H1 (cell line): ENCODE results near the gene CBLC. TPM values are rescaled to one million over a fixed set of nuclear protein-coding genes. Genes with fewer than 3 reads are reported as not detected.

Experiments
- CTCF ChIA-PET: fragments of 300-600 bp; sonication (Branson Sonifier 250); formaldehyde crosslinking; loops from one replicate; lab custom pipeline; 2021; ENCODE audit not compliant: partially characterized antibody; lab: Charles Lee
- POLR2A ChIA-PET: fragments of 300-600 bp; sonication (Branson Sonifier 250); formaldehyde crosslinking; loops from one replicate; lab custom pipeline; 2021; ENCODE audit warnings: inconsistent platforms; ENCODE audit not compliant: partially characterized antibody; lab: Charles Lee
- DNase-seq, 2 experiments: peaks; one replicate each; pipeline versions ENCODE4 v3.0.0 to v3.0.0-alpha.2; 2010 to 2022; ENCODE audit warnings: low spot score in 2 of 2, low read depth in 1 of 2, mixed read lengths in 1 of 2
- FAIRE-seq: peaks from 2 replicates; lab custom pipeline; 2011; peaks lifted over from hg19 to GRCh38; lab: Jason Lieb, UNC
- H2AFZ ChIP-seq: 2 replicates; pipeline ENCODE4 v1.8.1; 2012; ENCODE audit warnings: low read length, inconsistent platforms
- H2AK5ac ChIP-seq: 2 replicates; pipeline ENCODE4 v1.6.1; 2013; ENCODE audit warnings: low read depth, low read length
- H2BK120ac ChIP-seq: replicated peaks from 2 replicates; pipeline ENCODE3; 2013; ENCODE audit warnings: low read depth, low read length, inconsistent platforms
- H2BK12ac ChIP-seq: 2 replicates; pipeline ENCODE4 v1.6.1; 2013; ENCODE audit warnings: low read depth, low read length
- H2BK15ac ChIP-seq: 2 replicates; pipeline ENCODE4 v1.6.1; 2013; ENCODE audit warnings: low read length
- H2BK20ac ChIP-seq: 2 replicates; pipeline ENCODE4 v1.6.1; 2013; ENCODE audit warnings: low read length
- H2BK5ac ChIP-seq: 2 replicates; pipeline ENCODE4 v1.6.1; 2013; ENCODE audit warnings: low read depth, low read length
- H3K14ac ChIP-seq: 2 replicates; pipeline ENCODE4 v1.6.1; 2013; ENCODE audit warnings: inconsistent platforms; ENCODE audit not compliant: insufficient read length
- H3K18ac ChIP-seq: 2 replicates; pipeline ENCODE4 v1.6.1; 2013; ENCODE audit warnings: low read length; ENCODE audit errors: extremely low read depth
- H3K23ac ChIP-seq: 2 replicates; pipeline ENCODE4 v1.6.1; 2013; ENCODE audit warnings: inconsistent platforms; ENCODE audit not compliant: insufficient read length
- H3K23me2 ChIP-seq: 2 replicates; pipeline ENCODE4 v1.6.1; 2013; ENCODE audit warnings: low read depth, low read length
- H3K27ac ChIP-seq: 2 replicates; pipeline ENCODE4 v1.6.1; 2011; ENCODE audit warnings: low read depth, low read length, inconsistent platforms
- H3K27me3 ChIP-seq, 4 experiments: replicated peaks in 1 of 4; 1 replicate in 1 of 4; 2 replicates in 3 of 4; pipeline versions ENCODE4 v1.6.1 to v1.8.1; 2011 to 2013; ENCODE audit warnings: low read length in 3 of 4, mild to moderate bottlenecking in 3 of 4, inconsistent platforms in 2 of 4, mixed read lengths in 2 of 4, moderate library complexity in 1 of 4; ENCODE audit not compliant: control insufficient read depth in 3 of 4, insufficient read depth in 3 of 4; ENCODE audit errors: extremely low read depth in 1 of 4
- H3K36me3 ChIP-seq, 4 experiments: 2 replicates each; pipeline versions ENCODE4 v1.6.1 to v1.8.1; 2011 to 2013; ENCODE audit warnings: mild to moderate bottlenecking in 4 of 4, low read length in 3 of 4, moderate library complexity in 2 of 4, control low read depth in 1 of 4, inconsistent platforms in 1 of 4; ENCODE audit not compliant: insufficient read depth in 4 of 4, control insufficient read depth in 2 of 4
- H3K4ac ChIP-seq: replicated peaks from 2 replicates; pipeline ENCODE3; 2013; ENCODE audit warnings: low read length, low read depth, mixed read lengths, inconsistent platforms; ENCODE audit not compliant: insufficient read length
- H3K4me1 ChIP-seq, 4 experiments: replicated peaks in 1 of 4; 1 replicate in 1 of 4; 2 replicates in 3 of 4; pipeline versions ENCODE4 v1.6.1 to v1.8.1; 2011 to 2013; ENCODE audit warnings: low read length in 3 of 4, inconsistent platforms in 2 of 4, mixed read lengths in 1 of 4; ENCODE audit not compliant: insufficient read depth in 4 of 4, control insufficient read depth in 3 of 4
- H3K4me2 ChIP-seq, 2 experiments: 2 replicates each; pipeline versions ENCODE4 v1.6.1 to v1.8.1; 2011 to 2013; ENCODE audit warnings: low read depth in 2 of 2, low read length in 2 of 2, control low read depth in 1 of 2, inconsistent platforms in 1 of 2, mild to moderate bottlenecking in 1 of 2; ENCODE audit not compliant: insufficient read depth in 1 of 2
- H3K4me3 ChIP-seq, 4 experiments: fragments of 200-600, 300-600 bp in 1 of 4; sonication (generic), shearing (Covaris generic), sonication (Bioruptor Twin) in 1 of 4; 2 replicates each; pipeline versions ENCODE4 v1.5.1 to v1.8.1; 2011 to 2016; ENCODE audit warnings: low read length in 4 of 4, low read depth in 3 of 4, control low read depth in 2 of 4, inconsistent platforms in 2 of 4, mild to moderate bottlenecking in 2 of 4, mixed read lengths in 1 of 4, moderate library complexity in 1 of 4; ENCODE audit not compliant: insufficient read depth in 2 of 4; ENCODE audit errors: extremely low read depth in 1 of 4
- H3K56ac ChIP-seq: replicated peaks from 2 replicates; pipeline ENCODE3; 2013; ENCODE audit warnings: low read depth, mild to moderate bottlenecking, mixed read lengths, low read length, inconsistent platforms; ENCODE audit not compliant: insufficient read length
- H3K79me1 ChIP-seq: 2 replicates; pipeline ENCODE4 v1.6.1; 2013; ENCODE audit warnings: low read depth, low read length, control low read depth
- H3K79me2 ChIP-seq, 2 experiments: 2 replicates each; pipeline versions ENCODE4 v1.6.1 to v1.8.1; 2012 to 2013; ENCODE audit warnings: low read length in 2 of 2, mild to moderate bottlenecking in 2 of 2, inconsistent platforms in 1 of 2; ENCODE audit not compliant: insufficient read depth in 2 of 2, control insufficient read depth in 1 of 2
- H3K9ac ChIP-seq, 4 experiments: replicated peaks in 1 of 4; 1 replicate in 1 of 4; 2 replicates in 3 of 4; pipeline versions ENCODE4 v1.6.1 to v1.8.1; 2011 to 2013; ENCODE audit warnings: low read depth in 3 of 4, low read length in 3 of 4, control low read depth in 2 of 4, mild to moderate bottlenecking in 2 of 4, moderate library complexity in 2 of 4, inconsistent platforms in 1 of 4; ENCODE audit errors: extremely low read depth in 1 of 4
- H3K9me3 ChIP-seq, 2 experiments: 2 replicates each; pipeline versions ENCODE4 v1.6.1 to v1.8.1; 2012 to 2013; ENCODE audit warnings: mild to moderate bottlenecking in 2 of 2, moderate library complexity in 2 of 2, control low read depth in 1 of 2, inconsistent platforms in 1 of 2, low read depth in 1 of 2, low read length in 1 of 2, mixed read lengths in 1 of 2; ENCODE audit not compliant: insufficient read depth in 2 of 2
- H4K20me1 ChIP-seq, 2 experiments: replicated peaks in 1 of 2; 2 replicates each; pipeline versions ENCODE3 to v1.8.1; 2011 to 2013; ENCODE audit warnings: inconsistent platforms in 2 of 2, low read length in 2 of 2, mild to moderate bottlenecking in 1 of 2; ENCODE audit not compliant: insufficient read depth in 2 of 2, control insufficient read depth in 1 of 2
- H4K5ac ChIP-seq: 2 replicates; pipeline ENCODE4 v1.6.1; 2013; ENCODE audit warnings: low read length, low read depth, mixed read lengths, inconsistent platforms; ENCODE audit not compliant: insufficient read length
- H4K8ac ChIP-seq: 2 replicates; pipeline ENCODE4 v1.8.0; 2013; ENCODE audit warnings: mild to moderate bottlenecking, moderate library complexity, low read length, inconsistent platforms; ENCODE audit not compliant: insufficient read depth; ENCODE audit errors: extremely low read depth
- H4K91ac ChIP-seq: replicated peaks from 2 replicates; pipeline ENCODE3; 2013; ENCODE audit warnings: low read length, mixed read lengths, inconsistent platforms; ENCODE audit not compliant: insufficient read length
- CHD2 ChIP-seq: IDR thresholded peaks from 2 replicates; pipeline ENCODE4 v1.6.1; 2012; ENCODE audit warnings: low read length, improper control_type of control experiment
- RBBP5 ChIP-seq: IDR thresholded peaks from 2 replicates; pipeline ENCODE4 v1.7.1; 2012; ENCODE audit warnings: low read depth, mild to moderate bottlenecking, inconsistent platforms, low read length, moderate library complexity, borderline replicate concordance
- WGBS, 2 experiments: shearing (Covaris generic) in 1 of 2; methylation state at CpG; one replicate each; pipeline versions ENCODE4 v1.1.6 to v1.1.7; 2013 to 2015; ENCODE audit warnings: low lambda C conversion rate in 2 of 2, mixed read lengths in 2 of 2, inconsistent platforms in 1 of 2, low coverage in 1 of 2, missing lambda C conversion rate in 1 of 2; ENCODE audit not compliant: insufficient replicate concordance in 2 of 2, insufficient coverage in 1 of 2, insufficient read length in 1 of 2; ENCODE audit errors: extremely low coverage in 1 of 2, missing lambda C conversion rate in 1 of 2; 5-methylcytosine and 5-hydroxymethylcytosine counted together
- polyA plus RNA-seq, 7 experiments: library from polyadenylated mRNA; depleted of rRNA in 3 of 7; stranded (reverse) in 5 of 7; unstranded in 2 of 7; fragments of >200 nt in 5 of 7; fragments of 200-250 nt in 2 of 7; gene quantifications; 1 replicate in 5 of 7; 2 replicates in 1 of 7; 4 replicates in 1 of 7; pipeline versions ENCODE4 v1.2.1 to v1.2.3, GENCODE V29; 2011 to 2013; ENCODE audit warnings: missing spikeins in 2 of 7, mixed read lengths in 2 of 7
- total RNA-seq: library from RNA; stranded (reverse); fragmentation: NEBNext Ultra II Directional; extraction: Animal tissue kit (Norgen Biotek cat#: 25700); gene quantifications from 2 replicates; pipeline ENCODE4 v1.2.1, GENCODE V29; 2021

CBLC gene
- total and polyA plus RNA-seq, 2 of the 8 experiments (the other 6 are each of a cell fraction or from before 2014, with no cell fraction given), result 17.4 to 35.7 TPM

- CTCF ChIA-PET, result interaction anchor here (1.1 to 2.8 kb wide), 4 partner anchors 10 to 94 kb away, joined by 3 to 14 read pairs (median 8); no protein-coding TSS in a partner anchor
- no peak overlapping the region for H2AFZ ChIP-seq
- no peak overlapping the region for H2BK15ac ChIP-seq
- H3K9ac ChIP-seq, result no peak overlapping the region
- WGBS, 2 experiments, result 91% methylated on average over 10 of the region's 10 CpGs; no CpG with 5 or more reads in 1 of the 2 experiments
- H2BK5ac ChIP-seq, result no peak overlapping the region
- H2AK5ac ChIP-seq, result no peak overlapping the region
- H3K27me3 ChIP-seq, result peaks cover 23 to 81% (median 61%) of the 10 kb centered on the region in 4 experiments
- no peaks in the 10 kb centered on the region for H3K36me3 ChIP-seq
- peaks cover 0 to 3% of the 10 kb centered on the region in 2 experiments for H4K20me1 ChIP-seq
- H3K23me2 ChIP-seq, result peaks cover 24% of the 10 kb centered on the region
- no peak overlapping the region for H3K4ac ChIP-seq
- no peak overlapping the region for H3K4me2 ChIP-seq
- no peak overlapping the region for H3K14ac ChIP-seq
- peaks cover 6 to 22% (median 9%) of the 10 kb centered on the region in 4 experiments for H3K4me1 ChIP-seq
- H3K79me2 ChIP-seq, result no peaks in the 10 kb centered on the region
- DNase-seq (no peak), FAIRE-seq (no peak)
- no peaks in the 10 kb centered on the region for H3K79me1 ChIP-seq
- POLR2A ChIA-PET, result no interaction called here
- H2BK120ac ChIP-seq, result no peak overlapping the region
- H4K91ac ChIP-seq, result no peak overlapping the region
- H2BK20ac ChIP-seq, result no peak overlapping the region
- H3K4me3 ChIP-seq, result no peak overlapping the region
- no peak overlapping the region for H3K23ac ChIP-seq
- H3K56ac ChIP-seq, result no peak overlapping the region
- no peaks in the 10 kb centered on the region for H3K9me3 ChIP-seq
- no peak overlapping the region for H4K8ac ChIP-seq
- H3K27ac ChIP-seq, result no peak overlapping the region
- H4K5ac ChIP-seq, result no peak overlapping the region
- H2BK12ac ChIP-seq, result no peak overlapping the region
- H3K18ac ChIP-seq, result no peak overlapping the region
- TF ChIP-seq RBBP5 (no peak), CHD2 (no peak)
Observed at GRCh38 chr19:44749994-44750393, 27.7 kb upstream of the CBLC start.
